Parathyroid adenoma (tissue), 2 donors: ENCODE results near the gene TMIE.

Experiments
- H2AFZ ChIP-seq: fragments of 300-600 bp; sonication (generic); one replicate; pipeline ENCODE4 v1.7.0; 2017; ENCODE audit warnings: antibody characterized with exemption, mild to moderate bottlenecking
- H3K27ac ChIP-seq: fragments of 300-600 bp; sonication (generic); one replicate; pipeline ENCODE4 v1.7.0; 2017
- H3K27me3 ChIP-seq: fragments of 300-600 bp; sonication (generic); one replicate; pipeline ENCODE4 v1.7.0; 2017; ENCODE audit warnings: low read length; ENCODE audit not compliant: control insufficient read depth, insufficient read depth
- H3K36me3 ChIP-seq: fragments of 300-600 bp; sonication (generic); one replicate; pipeline ENCODE4 v1.7.0; 2017; ENCODE audit warnings: low read length; ENCODE audit not compliant: control insufficient read depth, insufficient read depth
- H3K4me1 ChIP-seq: fragments of 300-600 bp; sonication (generic); one replicate; pipeline ENCODE4 v1.7.0; 2017; ENCODE audit warnings: control low read depth
- H3K4me2 ChIP-seq: fragments of 300-600 bp; sonication (generic); one replicate; pipeline ENCODE4 v1.7.0; 2017; ENCODE audit warnings: low read length
- H3K4me3 ChIP-seq: fragments of 300-600 bp; sonication (generic); one replicate; pipeline ENCODE4 v1.7.0; 2017; ENCODE audit warnings: low read depth, low read length
- H3K79me2 ChIP-seq: fragments of 300-600 bp; sonication (generic); one replicate; pipeline ENCODE4 v1.7.0; 2017; ENCODE audit warnings: control low read depth
- H3K9ac ChIP-seq: fragments of 300-600 bp; sonication (generic); one replicate; pipeline ENCODE4 v1.7.0; 2017; ENCODE audit warnings: mild to moderate bottlenecking
- H3K9me3 ChIP-seq: fragments of 300-600 bp; sonication (generic); one replicate; pipeline ENCODE4 v1.7.0; 2017; ENCODE audit warnings: low read length; ENCODE audit not compliant: control insufficient read depth
- TF ChIP-seq, protein P1 (sequence below): fragments of 300-600 bp; sonication (generic); IDR thresholded peaks from one replicate; pipeline ENCODE4 v1.7.0; 2017; ENCODE audit warnings: antibody characterized with exemption, mild to moderate bottlenecking
- donor health status: primary hyperparathyroidism.

TMIE gene

GRCh38 chr3:46708401-46709156 is 7.4 kb downstream of the TMIE start:
- H3K27me3 ChIP-seq = no peaks in the 10 kb centered on the region
- no peaks in the 10 kb centered on the region for H3K4me1 ChIP-seq
- H3K9ac ChIP-seq = no peak overlapping the region
- H2AFZ ChIP-seq = no peak overlapping the region
- no peaks in the 10 kb centered on the region for H3K9me3 ChIP-seq
- H3K4me3 ChIP-seq = no peak overlapping the region
- no peaks in the 10 kb centered on the region for H3K79me2 ChIP-seq
- H3K4me2 ChIP-seq = no peak overlapping the region
- H3K36me3 ChIP-seq = no peaks in the 10 kb centered on the region
- TF ChIP-seq, protein P1, sequence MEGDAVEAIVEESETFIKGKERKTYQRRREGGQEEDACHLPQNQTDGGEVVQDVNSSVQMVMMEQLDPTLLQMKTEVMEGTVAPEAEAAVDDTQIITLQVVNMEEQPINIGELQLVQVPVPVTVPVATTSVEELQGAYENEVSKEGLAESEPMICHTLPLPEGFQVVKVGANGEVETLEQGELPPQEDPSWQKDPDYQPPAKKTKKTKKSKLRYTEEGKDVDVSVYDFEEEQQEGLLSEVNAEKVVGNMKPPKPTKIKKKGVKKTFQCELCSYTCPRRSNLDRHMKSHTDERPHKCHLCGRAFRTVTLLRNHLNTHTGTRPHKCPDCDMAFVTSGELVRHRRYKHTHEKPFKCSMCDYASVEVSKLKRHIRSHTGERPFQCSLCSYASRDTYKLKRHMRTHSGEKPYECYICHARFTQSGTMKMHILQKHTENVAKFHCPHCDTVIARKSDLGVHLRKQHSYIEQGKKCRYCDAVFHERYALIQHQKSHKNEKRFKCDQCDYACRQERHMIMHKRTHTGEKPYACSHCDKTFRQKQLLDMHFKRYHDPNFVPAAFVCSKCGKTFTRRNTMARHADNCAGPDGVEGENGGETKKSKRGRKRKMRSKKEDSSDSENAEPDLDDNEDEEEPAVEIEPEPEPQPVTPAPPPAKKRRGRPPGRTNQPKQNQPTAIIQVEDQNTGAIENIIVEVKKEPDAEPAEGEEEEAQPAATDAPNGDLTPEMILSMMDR = no peak
- no peak overlapping the region for H3K27ac ChIP-seq

DNA sequence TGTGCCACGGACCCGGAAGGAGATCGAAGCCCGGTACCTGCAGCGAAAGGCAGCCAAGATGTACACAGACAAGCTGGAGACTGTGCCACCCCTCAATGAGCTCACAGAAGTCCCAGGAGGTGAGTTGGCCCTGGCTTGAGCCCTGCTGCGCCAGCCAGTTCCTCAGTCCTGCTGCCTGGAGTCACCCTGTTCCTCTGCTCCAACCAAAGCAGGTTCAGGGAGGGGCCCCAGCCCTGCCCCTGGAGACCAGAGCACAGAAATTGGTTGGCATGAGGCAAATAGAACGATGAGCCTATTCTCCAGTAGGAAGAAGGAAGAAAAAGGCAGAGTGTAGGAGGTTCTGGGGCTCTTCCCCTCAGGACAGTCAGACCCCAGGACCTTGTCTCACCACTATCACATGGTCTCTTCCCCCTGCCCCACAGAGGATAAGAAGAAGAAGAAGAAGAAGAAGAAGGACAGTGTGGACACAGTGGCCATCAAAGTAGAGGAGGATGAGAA is 8.0 kb downstream of the TMIE start:
- H3K4me1 ChIP-seq = no peaks in the 10 kb centered on the region
- H2AFZ ChIP-seq = no peak overlapping the region
- no peak overlapping the region for H3K9ac ChIP-seq
- TF ChIP-seq, protein P1 = no peak
- H3K79me2 ChIP-seq = no peaks in the 10 kb centered on the region
- H3K27me3 ChIP-seq = no peaks in the 10 kb centered on the region
- no peak overlapping the region for H3K4me3 ChIP-seq
- no peak overlapping the region for H3K27ac ChIP-seq
- no peaks in the 10 kb centered on the region for H3K9me3 ChIP-seq
- H3K4me2 ChIP-seq = no peak overlapping the region
- H3K36me3 ChIP-seq = no peaks in the 10 kb centered on the region

- no peaks in the 10 kb centered on the region for H3K27me3 ChIP-seq
- H3K36me3 ChIP-seq = no peaks in the 10 kb centered on the region
- no peak overlapping the region for H2AFZ ChIP-seq
- no peaks in the 10 kb centered on the region for H3K4me1 ChIP-seq
- H3K79me2 ChIP-seq = no peaks in the 10 kb centered on the region
- no peak overlapping the region for H3K9ac ChIP-seq
- TF ChIP-seq, protein P1 = no peak
- no peak overlapping the region for H3K4me3 ChIP-seq
- H3K4me2 ChIP-seq = no peak overlapping the region
- H3K27ac ChIP-seq = no peak overlapping the region
- H3K9me3 ChIP-seq = no peaks in the 10 kb centered on the region
Measured at GRCh38 chr3:46709721-46710120, 8.5 kb downstream of the TMIE start.

DNA sequence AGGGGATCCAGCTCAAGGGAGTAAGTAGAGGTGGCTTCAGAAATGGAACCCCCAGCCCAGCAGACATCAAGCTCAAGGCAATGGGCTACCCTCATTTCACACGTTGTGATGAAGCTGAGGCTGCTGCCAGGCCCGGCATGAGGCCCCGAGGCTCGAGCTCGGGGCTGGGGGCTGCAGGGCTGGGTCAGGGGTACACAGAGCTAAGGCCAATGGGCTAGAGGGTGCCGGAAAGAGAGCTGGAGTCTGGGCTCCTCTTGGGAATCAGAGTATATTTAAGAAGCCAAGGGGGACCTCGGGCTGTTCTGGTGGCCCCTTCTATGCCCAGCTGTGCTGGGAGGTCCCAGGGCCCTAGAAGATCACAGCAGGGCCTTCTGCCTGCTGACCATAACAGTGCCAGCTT is 9.0 kb downstream of the TMIE start:
- Histone ChIP-seq H3K27me3 (no peaks in the 10 kb centered on the region), H3K36me3 (no peaks in the 10 kb centered on the region), H3K4me1 (no peaks in the 10 kb centered on the region), H3K9ac (no peak overlapping the region), H3K4me3 (no peak overlapping the region), H2AFZ (no peak overlapping the region), H3K79me2 (no peaks in the 10 kb centered on the region), H3K27ac (no peak overlapping the region), H3K4me2 (no peak overlapping the region), H3K9me3 (no peaks in the 10 kb centered on the region)
- TF ChIP-seq, protein P1 = no peak
